ENCODE results near the gene FUZ. TPM values are rescaled to one million over a fixed set of nuclear protein-coding genes. Genes with fewer than 3 reads are reported as not detected.

Gene FUZ
- total RNA-seq, 1 donor from 2014 or later: 8.3 TPM

- no peak for TF ChIP-seq CTCF (conservative IDR thresholded peaks at IDR 0.05; ENCODE audit: low read depth, low read length)
- DNase-seq (ENCODE audit: low read depth): no peak
- no peak overlapping the region for H3K4me3 ChIP-seq (ENCODE audit: low read depth, low read length)
Measured at GRCh38 chr19:49855277-49855675, 42.2 kb upstream of the FUZ start.

GRCh38 chr19:49854378-49855263 lies 41.5 kb upstream of the FUZ start:
- TF ChIP-seq CTCF (conservative IDR thresholded peaks at IDR 0.05; ENCODE audit: low read depth, low read length): no peak
- no peak overlapping the region for H3K4me3 ChIP-seq (ENCODE audit: low read depth, low read length)
- DNase-seq (ENCODE audit: low read depth): no peak

GRCh38 chr19:49853852-49854377 lies 40.8 kb upstream of the FUZ start:
- no peak for DNase-seq (ENCODE audit: low read depth)
- no peak for TF ChIP-seq CTCF (conservative IDR thresholded peaks at IDR 0.05; ENCODE audit: low read depth, low read length)

GRCh38 chr19:49852631-49853126 lies 39.6 kb upstream of the FUZ start:
- no peak for TF ChIP-seq CTCF (conservative IDR thresholded peaks at IDR 0.05; ENCODE audit: low read depth, low read length)
- DNase-seq (ENCODE audit: low read depth): no peak
- H3K4me3 ChIP-seq (ENCODE audit: low read depth, low read length): peak overlapping the region; percentile 84

More at GRCh38 chr19:49853852-49854377, 40.8 kb upstream of the FUZ start:
- H3K4me3 ChIP-seq (ENCODE audit: low read depth, low read length): no peak overlapping the region

- no peak for DNase-seq (ENCODE audit: low read depth)
- peak overlapping the region; percentile 84 for H3K4me3 ChIP-seq (ENCODE audit: low read depth, low read length)
- no peak for TF ChIP-seq CTCF (conservative IDR thresholded peaks at IDR 0.05; ENCODE audit: low read depth, low read length)
Measured at GRCh38 chr19:49851456-49852259, 38.6 kb upstream of the FUZ start.

- no peak for TF ChIP-seq CTCF (conservative IDR thresholded peaks at IDR 0.05; ENCODE audit: low read depth, low read length)
- no peak for DNase-seq (ENCODE audit: low read depth)
- peak within 1 kb of the TSS; percentile 84 for H3K4me3 ChIP-seq (ENCODE audit: low read depth, low read length)
Measured at GRCh38 chr19:49850487-49851342, 37.6 kb upstream of the FUZ start, which contains the start of gene PTOV1. PTOV1 (plus strand) TSS chr19:49851159.
